GDM1 (cell line): ENCODE results near the gene POLR1B.
"Not testable (repeated sequence)": the region's sequence is repeated elsewhere in the genome, so short reads cannot be mapped to it uniquely, and the experiment has no call there.

Source experiments
- DNase-seq: peaks from one replicate; lab custom pipeline; 2025; lab: John Stamatoyannopoulos, UW

POLR1B gene

GRCh38 chr2:112600634-112601033 is 58.4 kb downstream of the POLR1B start:
- DNase-seq = no peak

- no peak for DNase-seq
Measured at GRCh38 chr2:112601754-112602153, 59.5 kb downstream of the POLR1B start.

GRCh38 chr2:112602917-112603316 is 60.7 kb downstream of the POLR1B start:
- no peak for DNase-seq

GRCh38 chr2:112603731-112604130 is 61.5 kb downstream of the POLR1B start:
- DNase-seq = no peak

GRCh38 chr2:112604952-112605351 is 62.7 kb downstream of the POLR1B start:
- DNase-seq = no peak

GRCh38 chr2:112605926-112606325 is 63.7 kb downstream of the POLR1B start:
- no peak for DNase-seq

GRCh38 chr2:112606547-112606946 is 64.3 kb downstream of the POLR1B start:
- no peak for DNase-seq

GRCh38 chr2:112607680-112608438 is 65.6 kb downstream of the POLR1B start:
- DNase-seq = no peak

GRCh38 chr2:112609320-112609719 is 67.1 kb downstream of the POLR1B start:
- not testable (repeated sequence) for DNase-seq

GRCh38 chr2:112612283-112612682 is 70.0 kb downstream of the POLR1B start:
- not testable (repeated sequence) for DNase-seq

GRCh38 chr2:112614201-112614840 is 72.1 kb downstream of the POLR1B start:
- no peak for DNase-seq

- no peak for DNase-seq
Measured at GRCh38 chr2:112615051-112615450, 72.8 kb downstream of the POLR1B start.

- DNase-seq = not testable (repeated sequence)
Measured at GRCh38 chr2:112615798-112616197, 73.5 kb downstream of the POLR1B start.

GRCh38 chr2:112618383-112618782 is 76.1 kb downstream of the POLR1B start:
- no peak for DNase-seq

- DNase-seq = no peak
Measured at GRCh38 chr2:112621790-112622527, 79.7 kb downstream of the POLR1B start.

GRCh38 chr2:112622528-112622849 is 80.2 kb downstream of the POLR1B start:
- no peak for DNase-seq

GRCh38 chr2:112623913-112624777 is 81.9 kb downstream of the POLR1B start:
- peak; percentile 51 for DNase-seq

- DNase-seq = no peak
Measured at GRCh38 chr2:112625474-112626114, 83.3 kb downstream of the POLR1B start.

- peak; percentile 72 for DNase-seq
Measured at GRCh38 chr2:112626604-112627059, 84.4 kb downstream of the POLR1B start.
